DOHH2 (cell line): Measurements from ENCODE around the gene BLOC1S4.

Experiments used
- H3F3A ChIP-seq: fragments of 200-600 bp; sonication (generic), shearing (Covaris generic); 2 replicates; pipeline ENCODE4 v1.6.0; 2016; ENCODE audit warnings: antibody characterized with exemption, mild to moderate bottlenecking; ENCODE audit not compliant: control insufficient read depth, insufficient read depth
- H3K27ac ChIP-seq: fragments of 200-600 bp; sonication (generic); 2 replicates; pipeline ENCODE4 v1.5.1; 2014; ENCODE audit warnings: low read depth, mild to moderate bottlenecking, low read length, moderate library complexity
- H3K27me3 ChIP-seq: fragments of 200-600 bp; sonication (generic); 2 replicates; pipeline ENCODE4 v1.6.1; 2014; ENCODE audit warnings: mild to moderate bottlenecking, low read length, mixed read lengths; ENCODE audit not compliant: control insufficient read depth
- H3K36me3 ChIP-seq: fragments of 200-600 bp; sonication (generic); 2 replicates; pipeline ENCODE4 v1.6.1; 2014; ENCODE audit warnings: mild to moderate bottlenecking, low read length, moderate library complexity, mixed read lengths; ENCODE audit not compliant: control insufficient read depth
- H3K4me1 ChIP-seq: fragments of 200-600 bp; sonication (generic); 2 replicates; pipeline ENCODE4 v1.6.1; 2014; ENCODE audit warnings: mild to moderate bottlenecking, low read length, mixed read lengths; ENCODE audit not compliant: control insufficient read depth
- H3K4me2 ChIP-seq: fragments of 200-600 bp; sonication (generic); 2 replicates; pipeline ENCODE4 v1.6.0; 2014; ENCODE audit warnings: mild to moderate bottlenecking, low read length, moderate library complexity
- H3K4me3 ChIP-seq: fragments of 200-600 bp; sonication (generic); 2 replicates; pipeline ENCODE4 v1.5.1; 2014; ENCODE audit warnings: mild to moderate bottlenecking, low read length, mixed read lengths
- H3K79me2 ChIP-seq: fragments of 200-600 bp; sonication (generic); 2 replicates; pipeline ENCODE4 v1.6.1; 2014; ENCODE audit warnings: mild to moderate bottlenecking, low read length, mixed read lengths; ENCODE audit not compliant: control insufficient read depth
- H3K9me2 ChIP-seq: fragments of 200-600 bp; sonication (generic); replicated peaks from 2 replicates; pipeline ENCODE4 v1.6.1; 2014; ENCODE audit warnings: mild to moderate bottlenecking, low read length, mixed read lengths; ENCODE audit not compliant: control insufficient read depth
- H3K9me3 ChIP-seq: fragments of 200-600 bp; sonication (generic); 2 replicates; pipeline ENCODE4 v1.6.1; 2014; ENCODE audit warnings: antibody characterized with exemption, low read length, mixed read lengths; ENCODE audit not compliant: control insufficient read depth, insufficient read depth
- H4K20me1 ChIP-seq: fragments of 200-600 bp; sonication (generic); 2 replicates; pipeline ENCODE4 v1.6.0; 2014; ENCODE audit warnings: low read depth, mild to moderate bottlenecking, antibody characterized with exemption, low read length, moderate library complexity; ENCODE audit not compliant: control insufficient read depth, insufficient read depth
- EZH2phosphoT487 ChIP-seq: fragments of 200-600 bp; sonication (generic); IDR thresholded peaks from 2 replicates; pipeline ENCODE4 v1.6.1; 2017; ENCODE audit warnings: borderline replicate concordance, mild to moderate bottlenecking, antibody characterized with exemption, low read length, moderate library complexity, mixed read lengths
- TF ChIP-seq, protein P1 (sequence below): fragments of 200-600 bp; sonication (generic); IDR thresholded peaks from one replicate; pipeline ENCODE4 v1.5.1; 2014; ENCODE audit warnings: antibody characterized with exemption, mild to moderate bottlenecking, low read depth, low read length; ENCODE audit not compliant: poor library complexity, severe bottlenecking

The BLOC1S4 gene

DNA sequence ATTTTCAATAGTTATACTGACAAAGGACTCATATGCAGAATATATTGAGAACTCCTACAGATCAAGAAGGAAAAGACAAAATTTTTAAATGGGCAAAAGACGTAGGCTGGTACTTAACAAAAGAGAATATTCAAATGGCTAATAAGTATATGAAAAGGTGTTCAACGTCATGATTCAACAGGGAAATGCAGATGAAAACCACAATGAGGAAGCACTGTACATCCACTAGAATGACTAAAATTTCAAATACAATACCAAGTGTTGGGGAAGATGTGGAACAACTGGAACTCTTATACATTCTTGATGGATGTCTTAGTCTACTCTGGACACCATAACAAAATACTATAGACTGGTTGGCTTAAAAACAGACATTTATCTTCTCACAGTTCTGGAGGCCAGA lies 5.0 kb upstream of the BLOC1S4 start:
- H3K4me3 ChIP-seq, result no peak overlapping the region
- H3K4me2 ChIP-seq, result peak overlapping the region; percentile 91; the same call in 1 of the 2 replicates
- no peaks in the 10 kb centered on the region for H3K9me2 ChIP-seq
- H3K36me3 ChIP-seq, result peaks cover 34% of the 10 kb centered on the region
- no peaks in the 10 kb centered on the region for H3F3A ChIP-seq
- H3K27ac ChIP-seq, result no peak overlapping the region
- peaks cover 42% of the 10 kb centered on the region for H3K79me2 ChIP-seq
- H3K9me3 ChIP-seq, result peaks cover 22% of the 10 kb centered on the region
- H4K20me1 ChIP-seq, result peaks cover 3% of the 10 kb centered on the region; the same call in 1 of the 2 replicates
- H3K27me3 ChIP-seq, result no peaks in the 10 kb centered on the region
- TF ChIP-seq EZH2phosphoT487, result no peak
- TF ChIP-seq, protein P1, sequence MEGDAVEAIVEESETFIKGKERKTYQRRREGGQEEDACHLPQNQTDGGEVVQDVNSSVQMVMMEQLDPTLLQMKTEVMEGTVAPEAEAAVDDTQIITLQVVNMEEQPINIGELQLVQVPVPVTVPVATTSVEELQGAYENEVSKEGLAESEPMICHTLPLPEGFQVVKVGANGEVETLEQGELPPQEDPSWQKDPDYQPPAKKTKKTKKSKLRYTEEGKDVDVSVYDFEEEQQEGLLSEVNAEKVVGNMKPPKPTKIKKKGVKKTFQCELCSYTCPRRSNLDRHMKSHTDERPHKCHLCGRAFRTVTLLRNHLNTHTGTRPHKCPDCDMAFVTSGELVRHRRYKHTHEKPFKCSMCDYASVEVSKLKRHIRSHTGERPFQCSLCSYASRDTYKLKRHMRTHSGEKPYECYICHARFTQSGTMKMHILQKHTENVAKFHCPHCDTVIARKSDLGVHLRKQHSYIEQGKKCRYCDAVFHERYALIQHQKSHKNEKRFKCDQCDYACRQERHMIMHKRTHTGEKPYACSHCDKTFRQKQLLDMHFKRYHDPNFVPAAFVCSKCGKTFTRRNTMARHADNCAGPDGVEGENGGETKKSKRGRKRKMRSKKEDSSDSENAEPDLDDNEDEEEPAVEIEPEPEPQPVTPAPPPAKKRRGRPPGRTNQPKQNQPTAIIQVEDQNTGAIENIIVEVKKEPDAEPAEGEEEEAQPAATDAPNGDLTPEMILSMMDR, result no peak
- H3K4me1 ChIP-seq, result peaks cover 40% of the 10 kb centered on the region

DNA sequence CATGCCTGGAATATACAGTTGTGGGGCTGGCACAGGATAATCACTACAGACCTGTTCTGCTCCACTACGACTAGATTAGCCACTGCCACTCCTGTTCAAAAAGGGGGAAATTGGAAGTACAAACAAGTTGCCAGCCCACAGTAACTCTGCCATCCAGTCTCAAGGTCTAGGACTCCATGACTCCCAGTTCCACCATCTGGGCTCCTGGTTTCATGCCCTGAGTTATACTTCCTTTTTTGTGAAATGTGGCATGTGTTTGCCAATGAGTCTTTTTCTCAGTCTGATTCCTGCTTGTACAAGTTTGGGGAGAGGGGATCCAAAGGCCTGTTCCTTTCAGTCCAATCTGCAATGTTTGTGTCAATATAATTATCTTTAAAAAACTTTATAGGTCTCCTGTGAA lies 1.0 kb upstream of the BLOC1S4 start:
- Histone ChIP-seq H3K9me3 (peaks cover 6% of the 10 kb centered on the region; the same call in 1 of the 2 replicates), H3K27me3 (no peaks in the 10 kb centered on the region), H4K20me1 (peaks cover 8% of the 10 kb centered on the region; the same call in 1 of the 2 replicates), H3F3A (peaks cover 3% of the 10 kb centered on the region; the same call in 1 of the 2 replicates), H3K4me2 (no peak overlapping the region), H3K27ac (no peak overlapping the region), H3K36me3 (peaks cover 17% of the 10 kb centered on the region), H3K9me2 (no peaks in the 10 kb centered on the region), H3K79me2 (peaks cover 31% of the 10 kb centered on the region), H3K4me1 (peaks cover 27% of the 10 kb centered on the region), H3K4me3 (no peak overlapping the region; the same call in 1 of the 2 replicates)
- no peak for TF ChIP-seq EZH2phosphoT487
- TF ChIP-seq, protein P1, result no peak

DNA sequence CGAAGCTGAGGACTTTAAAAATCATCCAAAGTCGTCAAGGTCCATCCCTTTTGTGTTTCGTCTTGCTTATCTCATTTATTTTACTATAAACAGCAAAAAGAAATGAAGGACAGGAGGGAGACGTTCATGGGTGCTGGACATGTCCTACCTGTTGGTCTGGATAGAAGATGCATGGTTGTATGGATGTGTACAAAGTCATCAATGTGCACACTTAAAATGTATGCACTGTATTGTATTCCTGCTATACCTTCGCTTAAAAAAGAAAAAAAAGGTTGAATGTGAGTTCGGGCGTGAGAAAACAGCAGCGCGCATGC lies 313 bp upstream of the BLOC1S4 start:
- peaks cover 27% of the 10 kb centered on the region for H3K4me1 ChIP-seq
- peaks cover 1% of the 10 kb centered on the region; the same call in 1 of the 2 replicates for H3K9me3 ChIP-seq
- H3K27ac ChIP-seq, result no peak overlapping the region
- peaks cover 3% of the 10 kb centered on the region; the same call in 1 of the 2 replicates for H3F3A ChIP-seq
- peak overlapping the region; percentile 86 for H3K4me3 ChIP-seq
- H3K27me3 ChIP-seq, result no peaks in the 10 kb centered on the region
- TF ChIP-seq, protein P1, result no peak
- no peak for TF ChIP-seq EZH2phosphoT487
- H3K36me3 ChIP-seq, result peaks cover 17% of the 10 kb centered on the region
- peaks cover 31% of the 10 kb centered on the region for H3K79me2 ChIP-seq
- H3K4me2 ChIP-seq, result peak overlapping the region; percentile 78
- peaks cover 8% of the 10 kb centered on the region; the same call in 1 of the 2 replicates for H4K20me1 ChIP-seq
- no peaks in the 10 kb centered on the region for H3K9me2 ChIP-seq
